Measurements from ENCODE around the gene CARMIL3. TPM values are rescaled to one million over a fixed set of nuclear protein-coding genes. Genes with fewer than 3 reads are reported as not detected.

Gene CARMIL3
- total and polyA plus RNA-seq, 2 experiments from 2014 or later: 3.7 to 11.8 TPM

- Histone ChIP-seq H3K4me2 (no peak overlapping the region), H2AFZ (no peak overlapping the region), H3F3A (replicated peaks; ENCODE audit: low read depth) (no peaks in the 10 kb centered on the region), H3K79me2 (replicated peaks; ENCODE audit: insufficient read depth) (no peaks in the 10 kb centered on the region), H3K27ac (ENCODE audit: low read depth) (no peak overlapping the region), H3K4me3 (no peak overlapping the region), H3K27me3 (ENCODE audit: insufficient read depth) (no peaks in the 10 kb centered on the region), H3K9me2 (ENCODE audit: insufficient read depth) (no peaks in the 10 kb centered on the region), H3K4me1 (ENCODE audit: insufficient read depth) (no peaks in the 10 kb centered on the region), H4K20me1 (replicated peaks; ENCODE audit: insufficient read depth) (no peaks in the 10 kb centered on the region), H3K36me3 (ENCODE audit: insufficient read depth) (no peaks in the 10 kb centered on the region)
- Mint-ChIP-seq H3K4me3 (no peak overlapping the region), H3K4me1 (0 out of 3 replicates have a peak, but pooled peaks cover 3% of the 10 kb centered on the region), H3K9me3 (no peaks in the 10 kb centered on the region), H3K36me3 (ENCODE audit: low read depth) (no peaks in the 10 kb centered on the region), H3K27ac (no peak overlapping the region), H3K27me3 (ENCODE audit: insufficient read depth, low read depth, poor library complexity) (peaks cover 7% of the 10 kb centered on the region)
- no peak for TF ChIP-seq CREB1 (CRISPR knock-in tag; IDR thresholded peaks at IDR 0.05; ENCODE audit: low read depth)
- TF ChIP-seq ZNF114 (CRISPR knock-in tag; IDR thresholded peaks at IDR 0.05): no peak
- no peak for TF ChIP-seq REST (IDR thresholded peaks at IDR 0.05; ENCODE audit: unreplicated experiment)
- no peak for TF ChIP-seq JUNB (IDR thresholded peaks at IDR 0.05; ENCODE audit: unreplicated experiment)
- TF ChIP-seq EZH2phosphoT487 (IDR thresholded peaks at IDR 0.05; ENCODE audit: unreplicated experiment): no peak
- no peak for TF ChIP-seq EZH2 (IDR thresholded peaks at IDR 0.05; ENCODE audit: low read depth, unreplicated experiment)
- no peak for TF ChIP-seq CTCF (conservative IDR thresholded peaks at IDR 0.05; ENCODE audit: low read depth in 2 of 2)
- no peak for TF ChIP-seq ETS1 (IDR thresholded peaks at IDR 0.05)
- no peak for TF ChIP-seq ZNF462 (CRISPR knock-in tag; IDR thresholded peaks at IDR 0.05)
- TF ChIP-seq STAT1 (IDR thresholded peaks at IDR 0.05; ENCODE audit: unreplicated experiment): no peak
- TF ChIP-seq ZNF331 (CRISPR knock-in tag; IDR thresholded peaks at IDR 0.05; ENCODE audit: low read depth): no peak
- no peak for ATAC-seq
- DNase-seq (ENCODE audit: low spot score): no peak
Observed at GRCh38 chr14:24068711-24069410, 17.1 kb downstream of the CARMIL3 start.
